SK-N-MC (cell line): Measurements from ENCODE around the gene CDH11.

Source experiments
- DNase-seq: peaks from one replicate; pipeline ENCODE4 v3.0.0-alpha.2; 2011; ENCODE audit warnings: low read depth, low spot score
- H3K27ac ChIP-seq: fragments of 200-600 bp; sonication (generic); 2 replicates; pipeline ENCODE4 v1.5.1; 2016; ENCODE audit warnings: mixed run types
- H3K36me3 ChIP-seq: fragments of 200-600 bp; sonication (generic); 2 replicates; pipeline ENCODE4 v1.6.1; 2017; ENCODE audit warnings: antibody characterized with exemption, low read length, mixed read lengths; ENCODE audit not compliant: insufficient read depth
- H3K4me3 ChIP-seq: fragments of 200-600 bp; sonication (generic); 2 replicates; pipeline ENCODE4 v1.5.1; 2016
- H3K9ac ChIP-seq: fragments of 200-600 bp; sonication (generic); 2 replicates; pipeline ENCODE4 v1.8.0; 2017; ENCODE audit warnings: mixed run types, mixed read lengths; ENCODE audit not compliant: insufficient read length
- H3K9me3 ChIP-seq: fragments of 200-600 bp; sonication (generic); 2 replicates; pipeline ENCODE4 v1.6.1; 2017; ENCODE audit warnings: low read depth, mild to moderate bottlenecking, antibody characterized with exemption, low read length, moderate library complexity, mixed read lengths
- EZH2 ChIP-seq: fragments of 200-600 bp; sonication (generic); IDR thresholded peaks from one replicate; pipeline ENCODE4 v1.6.1; 2017; ENCODE audit warnings: antibody characterized with exemption
- FOXP2 ChIP-seq: optimal IDR thresholded peaks from 2 replicates; pipeline ENCODE3; 2011; ENCODE audit warnings: mild to moderate bottlenecking, moderate library complexity; ENCODE audit not compliant: insufficient read depth; ENCODE audit errors: extremely low read length, control extremely low read depth
- POLR2AphosphoS5 ChIP-seq: IDR thresholded peaks from 2 replicates; pipeline ENCODE4 v1.6.1; 2012; ENCODE audit warnings: mild to moderate bottlenecking, low read depth, low read length, borderline replicate concordance

The CDH11 gene

DNA sequence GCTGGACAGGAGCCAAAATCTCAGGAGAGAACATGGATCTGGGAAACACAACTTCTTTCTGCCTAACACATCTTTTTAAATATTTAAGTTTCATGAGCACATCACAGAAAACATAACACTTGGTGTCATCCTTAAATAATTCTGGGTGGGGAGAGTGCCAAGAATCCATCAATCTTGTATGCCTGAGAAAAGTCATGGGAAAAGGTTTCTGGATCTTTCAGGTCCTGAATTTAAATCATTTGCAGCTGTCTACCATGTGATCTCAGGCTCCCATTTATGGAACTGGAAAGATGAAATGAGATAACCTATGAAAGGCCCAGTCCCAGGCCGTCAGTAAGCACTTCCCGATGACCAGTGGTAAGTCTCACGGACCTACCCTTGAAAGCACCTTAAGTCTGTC is 15.1 kb downstream of the CDH11 start:
- Histone ChIP-seq H3K27ac (no peak overlapping the region), H3K4me3 (no peak overlapping the region), H3K36me3 (peaks cover 83% of the 10 kb centered on the region), H3K9ac (no peak overlapping the region), H3K9me3 (no peaks in the 10 kb centered on the region)
- no peak for DNase-seq
- TF ChIP-seq EZH2 (no peak), FOXP2 (no peak), POLR2AphosphoS5 (no peak)

DNA sequence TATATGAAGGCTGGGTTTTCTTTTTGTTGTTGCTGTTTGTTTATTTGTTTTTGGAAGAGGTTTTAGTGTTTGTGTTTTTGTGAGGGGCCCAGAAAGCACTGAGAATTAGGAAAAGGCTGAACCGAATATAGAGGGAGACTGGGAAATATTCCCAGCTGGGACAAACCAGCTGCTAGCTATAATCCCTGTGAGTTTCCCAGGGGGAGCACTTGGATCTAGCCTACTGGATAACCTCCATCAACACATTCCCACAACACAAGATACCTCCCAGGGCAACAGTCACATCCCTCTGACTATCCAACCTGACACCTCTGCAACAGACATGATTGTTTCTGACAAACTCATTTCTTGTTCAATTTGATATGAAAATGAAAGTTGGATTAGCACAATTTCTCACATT is 16.7 kb downstream of the CDH11 start:
- no peaks in the 10 kb centered on the region for H3K9me3 ChIP-seq
- H3K36me3 ChIP-seq: peaks cover 87% of the 10 kb centered on the region
- H3K9ac ChIP-seq: no peak overlapping the region
- peak overlapping the region; percentile 31; the same call in 1 of the 2 replicates for H3K27ac ChIP-seq
- no peak overlapping the region for H3K4me3 ChIP-seq
- TF ChIP-seq POLR2AphosphoS5 (no peak), FOXP2 (no peak), EZH2 (no peak)
- DNase-seq: no peak

DNA sequence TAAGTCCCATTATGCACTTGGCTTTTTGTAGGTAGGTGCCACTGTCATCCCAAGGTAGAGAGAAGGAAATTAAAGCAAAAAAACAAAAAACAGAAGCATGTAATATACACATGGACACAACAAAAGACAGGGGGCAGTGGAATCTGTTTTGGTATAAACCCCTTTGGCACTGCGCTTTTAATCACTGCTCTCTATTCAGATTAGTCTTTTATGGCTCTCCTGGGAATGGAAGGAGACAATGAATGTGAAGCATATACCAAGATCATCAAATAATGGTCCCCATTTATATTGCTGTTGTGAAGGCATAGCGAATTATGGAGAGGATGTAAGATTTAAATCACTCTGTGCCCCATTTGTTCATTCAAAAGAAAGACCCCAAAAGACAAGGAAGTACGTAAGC is 17.4 kb downstream of the CDH11 start:
- peaks cover 87% of the 10 kb centered on the region for H3K36me3 ChIP-seq
- H3K9ac ChIP-seq: no peak overlapping the region
- H3K27ac ChIP-seq: peak overlapping the region; percentile 46
- TF ChIP-seq FOXP2 (no peak), EZH2 (no peak), POLR2AphosphoS5 (no peak)
- H3K9me3 ChIP-seq: no peaks in the 10 kb centered on the region
- no peak for DNase-seq
- H3K4me3 ChIP-seq: no peak overlapping the region

- TF ChIP-seq EZH2: no peak
- no peak for TF ChIP-seq POLR2AphosphoS5
- no peak for TF ChIP-seq FOXP2
- Histone ChIP-seq H3K27ac (no peak overlapping the region), H3K9ac (no peak overlapping the region), H3K4me3 (no peak overlapping the region), H3K9me3 (no peaks in the 10 kb centered on the region), H3K36me3 (peaks cover 88% of the 10 kb centered on the region)
- no peak for DNase-seq
These were observed 19.5 kb downstream of the CDH11 start for GRCh38 chr16:65102326-65102725.

DNA sequence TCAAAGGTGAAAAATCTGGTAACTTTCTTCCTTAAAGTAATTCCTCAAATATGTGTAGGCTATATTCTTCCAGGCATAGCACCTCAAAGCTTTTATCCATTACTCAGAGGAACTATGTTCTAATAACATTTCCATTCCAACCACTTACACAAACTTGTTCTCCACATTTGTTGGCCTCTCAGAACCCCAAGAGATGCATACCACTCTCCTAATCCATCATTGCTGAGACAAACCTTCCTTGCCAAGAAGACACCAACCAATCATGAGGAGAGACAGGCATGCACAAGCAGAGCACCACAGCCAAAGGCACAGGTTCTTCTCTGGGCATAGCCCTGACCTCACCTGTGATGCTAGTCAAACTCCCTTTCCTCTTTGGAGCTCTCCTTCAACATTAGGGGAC is 20.9 kb downstream of the CDH11 start:
- Histone ChIP-seq H3K4me3 (no peak overlapping the region), H3K9me3 (no peaks in the 10 kb centered on the region), H3K36me3 (peaks cover 84% of the 10 kb centered on the region), H3K27ac (no peak overlapping the region), H3K9ac (no peak overlapping the region)
- TF ChIP-seq POLR2AphosphoS5 (no peak), EZH2 (no peak), FOXP2 (no peak)
- DNase-seq: no peak

DNA sequence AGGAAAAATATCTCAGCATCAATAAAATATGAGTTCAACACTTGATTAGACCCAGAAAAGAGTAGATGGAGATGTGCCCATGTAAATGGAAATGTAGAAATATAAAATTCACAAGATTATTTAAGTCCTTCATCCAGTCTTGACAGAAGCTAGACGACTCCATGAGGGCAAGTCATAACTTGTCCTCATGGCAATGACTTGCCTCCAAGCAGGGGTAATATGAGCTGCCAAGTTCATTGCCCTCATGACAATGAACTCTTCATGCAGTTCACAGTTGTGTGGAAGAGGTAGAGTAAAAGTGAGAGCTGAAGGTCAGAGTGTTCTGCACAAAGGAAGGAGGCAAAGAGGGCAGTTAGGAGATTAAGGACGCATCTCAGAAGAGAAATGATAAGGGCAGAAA is 22.3 kb downstream of the CDH11 start:
- no peaks in the 10 kb centered on the region for H3K9me3 ChIP-seq
- no peak for TF ChIP-seq FOXP2
- no peak; the same call in 1 of the 2 replicates for TF ChIP-seq POLR2AphosphoS5
- TF ChIP-seq EZH2: no peak
- no peak overlapping the region for H3K9ac ChIP-seq
- H3K4me3 ChIP-seq: no peak overlapping the region
- DNase-seq: no peak
- H3K36me3 ChIP-seq: peaks cover 88% of the 10 kb centered on the region
- H3K27ac ChIP-seq: no peak overlapping the region

DNA sequence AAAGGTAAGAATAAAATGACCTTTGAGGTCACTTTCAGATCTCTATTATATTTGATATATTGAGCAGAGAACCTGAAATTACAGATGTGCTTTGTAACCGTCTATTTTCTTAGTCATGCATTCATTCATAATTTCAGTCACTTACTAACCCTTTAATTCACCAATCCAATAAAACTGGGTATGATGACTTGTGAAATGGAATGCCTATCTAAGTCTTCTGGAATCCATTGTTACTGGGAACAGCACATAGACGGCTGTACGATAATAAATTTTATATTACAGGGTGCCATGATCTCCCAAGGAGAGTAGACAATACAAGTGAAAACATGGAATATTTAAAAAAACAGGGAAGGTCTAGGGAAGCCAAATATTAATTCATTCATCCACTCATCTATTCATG is 22.9 kb downstream of the CDH11 start:
- peaks cover 88% of the 10 kb centered on the region for H3K36me3 ChIP-seq
- no peak overlapping the region for H3K4me3 ChIP-seq
- TF ChIP-seq FOXP2 (no peak), EZH2 (no peak), POLR2AphosphoS5 (no peak)
- H3K9me3 ChIP-seq: no peaks in the 10 kb centered on the region
- no peak overlapping the region for H3K9ac ChIP-seq
- no peak for DNase-seq
- H3K27ac ChIP-seq: no peak overlapping the region

DNA sequence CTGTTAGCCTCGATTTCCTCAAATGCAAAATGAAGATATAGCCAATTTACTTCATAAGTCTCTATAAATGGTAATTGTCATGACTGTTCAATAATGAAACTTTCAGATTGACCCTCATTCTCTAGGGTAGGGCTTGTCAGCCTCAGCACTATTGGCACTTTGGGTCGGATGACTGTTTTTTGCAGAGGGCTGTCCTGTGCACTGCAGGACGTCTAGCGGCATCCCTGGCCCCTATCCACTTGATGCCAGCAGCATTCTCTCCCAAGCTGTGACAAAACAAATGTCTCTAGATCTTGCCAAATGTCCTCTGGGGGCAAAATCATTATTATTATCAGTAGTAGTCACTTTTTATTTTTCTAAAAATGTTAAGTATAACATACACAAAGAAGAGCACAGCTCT is 24.6 kb downstream of the CDH11 start:
- no peaks in the 10 kb centered on the region for H3K9me3 ChIP-seq
- H3K27ac ChIP-seq: no peak overlapping the region
- TF ChIP-seq POLR2AphosphoS5 (no peak), FOXP2 (no peak), EZH2 (no peak)
- H3K36me3 ChIP-seq: peaks cover 92% of the 10 kb centered on the region
- H3K9ac ChIP-seq: no peak overlapping the region
- no peak for DNase-seq
- H3K4me3 ChIP-seq: no peak overlapping the region

DNA sequence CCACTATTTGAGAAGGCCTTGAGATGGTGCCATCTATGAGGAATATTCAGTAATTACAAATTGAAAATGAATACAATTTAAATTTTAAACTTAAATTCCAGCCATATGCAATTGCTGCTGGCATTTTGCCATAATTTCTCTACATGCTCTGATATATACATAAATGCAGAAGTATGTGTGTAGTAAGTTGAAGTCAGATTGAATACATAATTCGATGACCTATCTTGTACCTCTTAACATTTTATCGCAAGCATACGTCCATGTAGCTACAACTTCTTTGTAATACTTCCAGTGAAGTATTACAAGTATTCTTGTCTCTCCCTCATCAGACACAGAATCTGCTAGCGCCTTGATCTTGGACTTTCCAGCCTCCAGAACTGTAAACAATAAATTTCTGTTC is 26.0 kb downstream of the CDH11 start:
- H3K36me3 ChIP-seq: peaks cover 87% of the 10 kb centered on the region
- H3K9me3 ChIP-seq: no peaks in the 10 kb centered on the region
- TF ChIP-seq POLR2AphosphoS5: no peak
- TF ChIP-seq FOXP2: no peak
- TF ChIP-seq EZH2: no peak
- no peak overlapping the region for H3K4me3 ChIP-seq
- no peak overlapping the region for H3K9ac ChIP-seq
- no peak for DNase-seq
- peak overlapping the region; percentile 25; the same call in 1 of the 2 replicates for H3K27ac ChIP-seq
